H1 (cell line): Measurements from ENCODE around the gene SLC30A3. TPM values are rescaled to one million over a fixed set of nuclear protein-coding genes. Genes with fewer than 3 reads are reported as not detected.

Experiments used
- EGR1 ChIP-seq: IDR thresholded peaks from 2 replicates; pipeline ENCODE4 v1.6.1; 2011; ENCODE audit warnings: low read depth, low read length, borderline replicate concordance
- EP300 ChIP-seq, 2 experiments: IDR thresholded peaks; 1 replicate in 1 of 2; 2 replicates in 1 of 2; pipeline ENCODE4 v1.6.1; 2011 to 2012; ENCODE audit warnings: low read depth in 2 of 2, low read length in 2 of 2, mild to moderate bottlenecking in 2 of 2, borderline replicate concordance in 1 of 2, inconsistent platforms in 1 of 2, moderate library complexity in 1 of 2
- EZH2 ChIP-seq: fragments of 200-600 bp; sonication (generic); IDR thresholded peaks from 2 replicates; pipeline ENCODE4 v1.7.1; 2012; ENCODE audit warnings: low read depth, mild to moderate bottlenecking, moderate library complexity, low read length, inconsistent platforms; ENCODE audit not compliant: severe bottlenecking
- POU5F1 ChIP-seq: IDR thresholded peaks from 2 replicates; pipeline ENCODE4 v1.6.1; 2011; ENCODE audit warnings: low read depth, mild to moderate bottlenecking, low read length, moderate library complexity
- RNF2 ChIP-seq: fragments of 200-900, 300-1000 bp; sonication (generic); IDR thresholded peaks from 2 replicates; pipeline ENCODE4 v1.7.1; 2016; ENCODE audit warnings: borderline replicate concordance, low read depth, mild to moderate bottlenecking, antibody characterized with exemption, low read length; ENCODE audit not compliant: poor library complexity, severe bottlenecking; ENCODE audit errors: missing control alignments
- SAP30 ChIP-seq: fragments of 300-600 bp; sonication (generic); IDR thresholded peaks from 2 replicates; pipeline ENCODE4 v1.7.1; 2012; ENCODE audit warnings: low read length, moderate library complexity, mild to moderate bottlenecking, inconsistent platforms; ENCODE audit not compliant: insufficient read depth, insufficient replicate concordance
- polyA plus RNA-seq, 7 experiments: library from polyadenylated mRNA; depleted of rRNA in 3 of 7; stranded (reverse) in 5 of 7; unstranded in 2 of 7; fragments of >200 nt in 5 of 7; fragments of 200-250 nt in 2 of 7; gene quantifications; 1 replicate in 5 of 7; 2 replicates in 1 of 7; 4 replicates in 1 of 7; pipeline versions ENCODE4 v1.2.1 to v1.2.3, GENCODE V29; 2011 to 2013; ENCODE audit warnings: missing spikeins in 2 of 7, mixed read lengths in 2 of 7
- total RNA-seq: library from RNA; stranded (reverse); fragmentation: NEBNext Ultra II Directional; extraction: Animal tissue kit (Norgen Biotek cat#: 25700); gene quantifications from 2 replicates; pipeline ENCODE4 v1.2.1, GENCODE V29; 2021
- TF ChIP-seq, protein P1 (sequence below): IDR thresholded peaks from 2 replicates; pipeline ENCODE4 v1.6.1; 2012; ENCODE audit warnings: inconsistent platforms

Gene SLC30A3
- total and polyA plus RNA-seq, 2 of the 8 experiments (the other 6 are each of a cell fraction or from before 2014, with no cell fraction given), result 15.2 to 30.7 TPM

DNA sequence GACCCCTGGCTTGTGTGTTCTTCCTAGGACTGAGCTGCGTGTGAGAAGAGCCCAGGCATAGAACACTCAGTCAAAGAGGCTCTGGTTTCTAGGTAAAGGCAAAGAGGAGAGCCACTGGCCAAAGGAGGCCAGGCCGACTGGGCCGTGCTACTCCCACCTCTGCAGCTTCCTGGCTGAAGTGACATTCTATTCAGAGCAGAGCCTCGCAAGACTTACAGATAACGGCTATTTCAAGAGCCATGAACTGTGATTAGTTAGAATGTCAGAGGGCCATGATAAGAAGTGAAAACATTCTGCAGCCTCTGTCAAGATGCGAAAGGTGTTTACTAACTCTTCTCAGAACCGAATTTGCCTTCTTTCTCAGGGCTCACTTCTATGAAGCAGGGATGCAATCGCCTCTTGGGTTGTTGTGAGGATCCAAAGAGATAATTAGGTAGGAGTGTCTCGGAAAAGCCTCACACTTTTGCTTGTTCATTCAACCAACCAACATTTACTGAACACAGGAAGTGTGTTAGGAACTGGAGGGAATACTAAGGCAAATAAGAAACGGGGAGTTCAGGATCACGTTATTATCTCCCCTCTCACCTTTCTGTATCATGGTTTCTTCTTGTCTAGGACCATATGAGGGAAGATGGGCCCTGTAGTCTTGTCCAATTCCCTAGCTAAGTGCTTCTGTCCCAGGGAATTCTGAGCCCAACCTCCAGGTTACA, 8.9 kb upstream of the SLC30A3 start (continued):
- TF ChIP-seq EZH2 (no peak), SAP30 (no peak), RNF2 (no peak), EGR1 (no peak), EP300 (IDR thresholded peaks at IDR 0.05; ENCODE audit: borderline replicate concordance in 1 of 2, low read depth in 2 of 2, low read length in 2 of 2) (no peak), POU5F1 (no peak)
- TF ChIP-seq, protein P1, sequence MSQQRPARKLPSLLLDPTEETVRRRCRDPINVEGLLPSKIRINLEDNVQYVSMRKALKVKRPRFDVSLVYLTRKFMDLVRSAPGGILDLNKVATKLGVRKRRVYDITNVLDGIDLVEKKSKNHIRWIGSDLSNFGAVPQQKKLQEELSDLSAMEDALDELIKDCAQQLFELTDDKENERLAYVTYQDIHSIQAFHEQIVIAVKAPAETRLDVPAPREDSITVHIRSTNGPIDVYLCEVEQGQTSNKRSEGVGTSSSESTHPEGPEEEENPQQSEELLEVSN, result no peak
